Measurements from ENCODE around the gene OTX1.

Gene OTX1

DNA sequence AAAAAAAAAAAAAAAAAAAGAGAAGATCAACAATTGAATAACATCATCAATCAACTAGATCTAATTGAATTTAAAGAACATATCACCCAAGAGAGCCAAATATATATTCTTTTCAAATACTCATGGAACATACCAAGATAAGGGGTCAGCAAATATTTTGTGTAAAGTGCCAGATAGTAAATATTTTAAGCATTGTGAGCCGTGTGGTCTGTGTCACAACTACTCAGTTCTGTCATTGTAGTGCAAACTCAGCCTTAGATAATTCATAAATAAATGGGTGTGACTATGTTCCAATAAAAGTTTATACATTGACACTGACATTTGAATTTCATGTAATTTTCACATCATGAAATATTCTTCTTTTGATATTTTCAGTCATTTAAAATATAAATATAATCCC lies 45.9 kb downstream of the OTX1 start:
- Histone ChIP-seq H3K9ac (ENCODE audit: low read length) (no peak overlapping the region), H3K27me3 (ENCODE audit: control insufficient read depth in 1 of 2, insufficient read depth in 2 of 2, low read length in 2 of 2) (no peaks in the 10 kb centered on the region), H3K4me1 (ENCODE audit: insufficient read depth, low read length) (no peaks in the 10 kb centered on the region), H3K27ac (ENCODE audit: low read depth, low read length) (no peak overlapping the region), H3K36me3 (ENCODE audit: insufficient read depth, low read length) (no peaks in the 10 kb centered on the region), H3K9me3 (ENCODE audit: low read length) (no peaks in the 10 kb centered on the region), H3K4me3 (ENCODE audit: low read depth in 1 of 2, low read length in 2 of 2) (no peak overlapping the region)

DNA sequence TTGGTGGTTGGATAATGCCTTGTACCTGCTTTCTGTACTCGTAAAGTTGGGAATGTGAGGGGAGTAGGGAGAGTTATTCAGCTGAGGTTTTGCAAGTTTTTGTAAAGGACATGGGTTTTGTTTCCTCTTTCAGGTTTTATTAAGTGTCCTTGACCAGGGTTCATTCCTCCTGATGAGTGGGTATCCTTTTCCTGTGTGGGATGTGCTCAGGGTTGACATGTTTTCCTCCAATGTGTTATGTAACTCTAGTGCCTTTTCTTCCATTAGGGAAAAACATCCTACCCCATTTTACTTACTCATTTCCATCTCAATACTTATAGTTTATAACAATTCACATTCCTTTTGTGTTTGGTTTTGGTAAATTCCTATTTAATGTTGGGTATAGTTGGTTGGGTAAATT lies 48.4 kb downstream of the OTX1 start:
- H3K36me3 ChIP-seq (ENCODE audit: insufficient read depth, low read length) = no peaks in the 10 kb centered on the region
- no peaks in the 10 kb centered on the region for H3K27me3 ChIP-seq (ENCODE audit: control insufficient read depth in 1 of 2, insufficient read depth in 2 of 2, low read length in 2 of 2)

DNA sequence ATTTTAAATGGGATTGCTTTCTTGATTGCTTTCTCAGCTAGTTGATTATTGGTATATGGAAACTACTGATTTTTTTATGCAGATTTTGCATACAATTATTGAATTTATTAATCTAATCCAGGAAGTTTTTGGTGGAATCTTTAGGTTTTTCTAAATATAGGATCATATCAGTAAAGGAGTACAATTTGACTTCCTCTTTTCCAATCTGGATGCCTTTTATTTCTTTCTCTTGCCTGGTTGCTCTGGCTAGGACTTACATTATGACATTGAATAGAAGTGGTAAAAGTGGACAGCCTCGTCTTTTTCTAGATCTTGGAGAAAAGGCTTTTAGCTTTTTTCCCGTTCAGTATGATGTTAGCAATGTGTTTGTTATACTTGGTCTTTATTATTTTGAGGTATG lies 51.3 kb downstream of the OTX1 start:
- H3K9me3 ChIP-seq (ENCODE audit: low read length) = peaks cover 6% of the 10 kb centered on the region
- H3K4me1 ChIP-seq (ENCODE audit: insufficient read depth, low read length) = no peaks in the 10 kb centered on the region
- no peak overlapping the region for H3K9ac ChIP-seq (ENCODE audit: low read length)
- H3K27ac ChIP-seq (ENCODE audit: low read depth, low read length) = no peak overlapping the region
- no peaks in the 10 kb centered on the region for H3K27me3 ChIP-seq (ENCODE audit: control insufficient read depth in 1 of 2, insufficient read depth in 2 of 2, low read length in 2 of 2)
- no peaks in the 10 kb centered on the region for H3K36me3 ChIP-seq (ENCODE audit: insufficient read depth, low read length)
- no peak overlapping the region for H3K4me3 ChIP-seq (ENCODE audit: low read depth in 1 of 2, low read length in 2 of 2)

More for the DNA sequence above, 48.4 kb downstream of the OTX1 start:
- H3K9ac ChIP-seq (ENCODE audit: low read length) = no peak overlapping the region
- peaks cover 6% of the 10 kb centered on the region for H3K9me3 ChIP-seq (ENCODE audit: low read length)
- no peak overlapping the region for H3K4me3 ChIP-seq (ENCODE audit: low read depth in 1 of 2, low read length in 2 of 2)
- no peak overlapping the region for H3K27ac ChIP-seq (ENCODE audit: low read depth, low read length)
- H3K4me1 ChIP-seq (ENCODE audit: insufficient read depth, low read length) = no peaks in the 10 kb centered on the region

- H3K9me3 ChIP-seq (ENCODE audit: low read length) = peaks cover 6% of the 10 kb centered on the region
- no peaks in the 10 kb centered on the region for H3K27me3 ChIP-seq (ENCODE audit: control insufficient read depth in 1 of 2, insufficient read depth in 2 of 2, low read length in 2 of 2)
- H3K4me1 ChIP-seq (ENCODE audit: insufficient read depth, low read length) = no peaks in the 10 kb centered on the region
- no peak overlapping the region for H3K27ac ChIP-seq (ENCODE audit: low read depth, low read length)
- H3K4me3 ChIP-seq (ENCODE audit: low read depth in 1 of 2, low read length in 2 of 2) = no peak overlapping the region
- no peaks in the 10 kb centered on the region for H3K36me3 ChIP-seq (ENCODE audit: insufficient read depth, low read length)
- H3K9ac ChIP-seq (ENCODE audit: low read length) = no peak overlapping the region
Observed at GRCh38 chr2:63104482-63104881, 53.9 kb downstream of the OTX1 start.
